Endodermal cell (in vitro differentiated cells): Measurements from ENCODE around the gene KLK14. TPM values are rescaled to one million over a fixed set of nuclear protein-coding genes. Genes with fewer than 3 reads are reported as not detected.

Experiments used
- DNase-seq: peaks from one replicate; pipeline ENCODE4 v3.0.0-alpha.2; 2017
- H3K27ac ChIP-seq: 2 replicates; pipeline ENCODE4 v1.5.1; 2013; ENCODE audit warnings: mild to moderate bottlenecking, low read depth, low read length, moderate library complexity
- H3K27me3 ChIP-seq: 2 replicates; pipeline ENCODE4 v1.6.1; 2013; ENCODE audit warnings: mild to moderate bottlenecking, low read length, moderate library complexity; ENCODE audit not compliant: insufficient read depth, control insufficient read depth, poor library complexity, severe bottlenecking
- H3K36me3 ChIP-seq: 2 replicates; pipeline ENCODE4 v1.7.0; 2013; ENCODE audit warnings: mild to moderate bottlenecking, low read length, moderate library complexity; ENCODE audit not compliant: control insufficient read depth, insufficient read depth
- H3K4me1 ChIP-seq: one replicate; pipeline ENCODE4 v1.7.0; 2013; ENCODE audit warnings: low read length; ENCODE audit not compliant: control insufficient read depth, insufficient read depth
- H3K4me3 ChIP-seq: 2 replicates; pipeline ENCODE4 v1.5.1; 2013; ENCODE audit warnings: mild to moderate bottlenecking, low read length, moderate library complexity
- H3K9ac ChIP-seq: 2 replicates; pipeline ENCODE4 v1.6.1; 2013; ENCODE audit warnings: mild to moderate bottlenecking, low read length, moderate library complexity; ENCODE audit not compliant: poor library complexity, severe bottlenecking; ENCODE audit errors: extremely low read depth
- H3K9me3 ChIP-seq: 2 replicates; pipeline ENCODE4 v1.6.1; 2013; ENCODE audit warnings: mild to moderate bottlenecking, low read length, moderate library complexity; ENCODE audit not compliant: control insufficient read depth
- H3K27ac Mint-ChIP-seq: 2 replicates; pipeline ENCODE4 v1.8.0; 2020; ENCODE audit warnings: mixed read lengths
- H3K27me3 Mint-ChIP-seq: 2 replicates; pipeline ENCODE4 v1.8.0; 2021; ENCODE audit warnings: mild to moderate bottlenecking, mixed read lengths; ENCODE audit not compliant: insufficient read depth
- H3K36me3 Mint-ChIP-seq: 2 replicates; pipeline ENCODE4 v1.8.0; 2020; ENCODE audit warnings: low read depth, mixed read lengths
- H3K4me1 Mint-ChIP-seq: 2 replicates; pipeline ENCODE4 v1.8.0; 2020; ENCODE audit warnings: mixed read lengths
- H3K4me3 Mint-ChIP-seq: 2 replicates; pipeline ENCODE4 v1.8.0; 2020; ENCODE audit warnings: mild to moderate bottlenecking, moderate library complexity, mixed read lengths
- H3K9me3 Mint-ChIP-seq: 2 replicates; pipeline ENCODE4 v1.8.0; 2020; ENCODE audit warnings: mild to moderate bottlenecking, mixed read lengths
- WGBS, 2 experiments: methylation state at CpG; one replicate each; pipeline versions ENCODE4 v1.1.5 to v1.1.7; 2013; ENCODE audit warnings: missing lambda C conversion rate in 2 of 2, mixed read lengths in 1 of 2; ENCODE audit not compliant: insufficient coverage in 1 of 2, insufficient read length in 1 of 2; 5-methylcytosine and 5-hydroxymethylcytosine counted together
- total RNA-seq, 2 donors: library from RNA; stranded (reverse); fragmentation: NEBNext Ultra II Directional in 1 of 2; extraction: Animal tissue kit (Norgen Biotek cat#: 25700) in 1 of 2; gene quantifications; 2 replicates in 1 of 2; 3 replicates in 1 of 2; pipeline ENCODE4 v1.2.1, GENCODE V29; 2021
- TF ChIP-seq, protein P1 (sequence below): fragments of 200-600 bp; sonication (generic); conservative IDR thresholded peaks from 2 replicates; pipeline ENCODE4 v1.5.0; 2021; ENCODE audit warnings: antibody characterized with exemption, mild to moderate bottlenecking

KLK14 gene
- total RNA-seq, 2 donors from 2014 or later = 0.55 to 0.71 TPM

DNA sequence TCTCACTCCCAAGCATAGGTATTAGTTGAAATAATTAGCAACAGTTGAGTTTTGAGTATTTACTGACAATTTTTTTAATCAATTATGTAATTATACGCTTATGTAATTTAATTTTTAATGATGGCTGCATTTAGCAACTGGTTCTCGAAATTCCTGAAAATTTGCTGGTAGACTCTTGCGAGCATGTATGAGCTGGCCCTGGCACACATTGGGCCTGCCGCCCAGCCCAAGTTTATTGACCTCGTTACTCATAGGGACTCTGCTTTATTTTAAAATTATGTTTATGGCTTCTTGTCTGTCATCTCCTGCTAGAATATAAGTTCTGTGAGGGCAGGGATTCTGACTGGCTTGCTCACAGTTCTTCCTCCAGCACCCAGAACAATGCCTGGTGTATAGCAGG is 6.7 kb downstream of the KLK14 start:
- Histone ChIP-seq H3K27ac (no peak overlapping the region), H3K9ac (no peak overlapping the region)
- H3K27me3 Mint-ChIP-seq = peaks cover 1% of the 10 kb centered on the region

DNA sequence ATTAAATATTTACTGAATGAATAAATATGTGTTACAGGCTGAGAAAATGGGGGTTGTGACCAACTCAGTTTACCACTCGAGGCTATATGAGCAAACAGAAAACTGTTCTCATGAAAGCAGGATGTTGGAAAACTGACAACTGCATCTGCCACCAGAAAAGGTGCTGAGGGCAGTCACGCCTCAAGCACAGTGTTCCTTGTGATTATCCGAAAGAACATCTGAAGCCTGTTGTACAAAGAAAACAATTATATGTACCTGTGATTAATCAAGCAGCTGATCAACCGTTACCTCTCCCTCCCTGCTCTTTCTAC is 11.6 kb downstream of the KLK14 start:
- no peak overlapping the region for H3K4me3 ChIP-seq
- no peak overlapping the region for H3K4me3 Mint-ChIP-seq

More for the DNA sequence above, 6.7 kb downstream of the KLK14 start:
- H3K9me3 Mint-ChIP-seq = peaks cover 11% of the 10 kb centered on the region
- WGBS, 2 experiments = 94 to 95% methylated on average over 2 to 5 of the region's 5 CpGs
- H3K4me1 Mint-ChIP-seq = no peaks in the 10 kb centered on the region
- H3K36me3 Mint-ChIP-seq = no peaks in the 10 kb centered on the region
- TF ChIP-seq, protein P1, sequence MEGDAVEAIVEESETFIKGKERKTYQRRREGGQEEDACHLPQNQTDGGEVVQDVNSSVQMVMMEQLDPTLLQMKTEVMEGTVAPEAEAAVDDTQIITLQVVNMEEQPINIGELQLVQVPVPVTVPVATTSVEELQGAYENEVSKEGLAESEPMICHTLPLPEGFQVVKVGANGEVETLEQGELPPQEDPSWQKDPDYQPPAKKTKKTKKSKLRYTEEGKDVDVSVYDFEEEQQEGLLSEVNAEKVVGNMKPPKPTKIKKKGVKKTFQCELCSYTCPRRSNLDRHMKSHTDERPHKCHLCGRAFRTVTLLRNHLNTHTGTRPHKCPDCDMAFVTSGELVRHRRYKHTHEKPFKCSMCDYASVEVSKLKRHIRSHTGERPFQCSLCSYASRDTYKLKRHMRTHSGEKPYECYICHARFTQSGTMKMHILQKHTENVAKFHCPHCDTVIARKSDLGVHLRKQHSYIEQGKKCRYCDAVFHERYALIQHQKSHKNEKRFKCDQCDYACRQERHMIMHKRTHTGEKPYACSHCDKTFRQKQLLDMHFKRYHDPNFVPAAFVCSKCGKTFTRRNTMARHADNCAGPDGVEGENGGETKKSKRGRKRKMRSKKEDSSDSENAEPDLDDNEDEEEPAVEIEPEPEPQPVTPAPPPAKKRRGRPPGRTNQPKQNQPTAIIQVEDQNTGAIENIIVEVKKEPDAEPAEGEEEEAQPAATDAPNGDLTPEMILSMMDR = no peak
- no peak for DNase-seq
- peaks cover 7% of the 10 kb centered on the region for H3K9me3 ChIP-seq
- no peaks in the 10 kb centered on the region for H3K27me3 ChIP-seq
- H3K4me1 ChIP-seq = no peaks in the 10 kb centered on the region
- H3K4me3 ChIP-seq = no peak overlapping the region
- H3K27ac Mint-ChIP-seq = no peak overlapping the region
- no peak overlapping the region for H3K4me3 Mint-ChIP-seq
- no peaks in the 10 kb centered on the region for H3K36me3 ChIP-seq

DNA sequence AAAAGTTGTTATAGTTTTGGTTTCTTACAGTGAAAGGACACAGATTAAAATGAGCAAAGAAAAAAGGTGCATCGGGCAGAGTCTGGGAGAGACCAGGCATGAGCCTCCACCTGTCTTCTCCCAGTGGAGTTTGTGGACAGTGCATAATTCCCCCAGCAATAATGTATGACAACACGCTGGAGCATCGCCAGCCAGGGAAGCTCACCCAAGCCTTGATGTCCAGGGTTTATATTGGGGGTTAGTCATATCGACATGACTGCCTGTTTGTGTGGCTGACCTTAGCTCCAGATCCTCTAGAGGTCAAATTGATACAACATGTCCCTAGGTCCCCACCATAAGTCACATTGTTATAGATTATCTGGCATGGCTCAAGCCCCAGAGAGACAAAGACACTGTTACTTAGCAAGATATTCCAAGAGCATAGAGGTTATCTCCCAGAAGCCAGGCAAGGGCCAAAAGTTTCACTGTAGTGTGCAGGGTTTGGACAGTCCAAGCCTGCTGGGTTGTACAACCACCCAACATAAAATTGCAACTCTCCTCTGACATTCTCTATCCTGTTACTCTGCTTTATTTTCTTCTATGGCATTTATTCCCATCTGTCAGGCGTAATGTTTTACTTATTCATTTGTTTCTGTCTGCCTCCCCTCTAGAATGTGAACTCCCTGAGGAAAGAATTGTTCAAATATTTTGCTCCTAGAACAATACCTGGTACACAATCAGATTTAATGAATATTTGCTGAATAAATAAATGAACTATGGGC is 12.2 kb downstream of the KLK14 start:
- no peak overlapping the region for H3K4me3 ChIP-seq
- no peaks in the 10 kb centered on the region for H3K36me3 ChIP-seq
- no peak overlapping the region for H3K4me3 Mint-ChIP-seq
- no peak overlapping the region for H3K27ac Mint-ChIP-seq
- no peaks in the 10 kb centered on the region for H3K4me1 ChIP-seq
- WGBS, 2 experiments = 89 to 91% methylated on average over 4 to 5 of the region's 5 CpGs
- peaks cover 10% of the 10 kb centered on the region for H3K27me3 ChIP-seq
- no peak for DNase-seq
- H3K27ac ChIP-seq = no peak overlapping the region
- H3K4me1 Mint-ChIP-seq = peaks cover 5% of the 10 kb centered on the region
- H3K36me3 Mint-ChIP-seq = no peaks in the 10 kb centered on the region
- H3K27me3 Mint-ChIP-seq = peaks cover 13% of the 10 kb centered on the region
- H3K9me3 ChIP-seq = peaks cover 7% of the 10 kb centered on the region
- H3K9me3 Mint-ChIP-seq = peaks cover 11% of the 10 kb centered on the region
- TF ChIP-seq, protein P1 = no peak
- no peak overlapping the region for H3K9ac ChIP-seq

More for the DNA sequence above, 11.6 kb downstream of the KLK14 start:
- no peak overlapping the region for H3K9ac ChIP-seq
- H3K4me1 ChIP-seq = no peaks in the 10 kb centered on the region
- H3K9me3 Mint-ChIP-seq = peaks cover 11% of the 10 kb centered on the region
- TF ChIP-seq, protein P1 = no peak
- DNase-seq = no peak
- 87 to 90% methylated on average over 2 to 4 of the region's 4 CpGs for WGBS, 2 experiments
- peaks cover 2% of the 10 kb centered on the region for H3K4me1 Mint-ChIP-seq
- no peak overlapping the region for H3K27ac ChIP-seq
- no peak overlapping the region for H3K27ac Mint-ChIP-seq
- H3K27me3 Mint-ChIP-seq = peaks cover 10% of the 10 kb centered on the region
- no peaks in the 10 kb centered on the region for H3K36me3 ChIP-seq
- H3K9me3 ChIP-seq = peaks cover 7% of the 10 kb centered on the region
- H3K36me3 Mint-ChIP-seq = no peaks in the 10 kb centered on the region
- peaks cover 5% of the 10 kb centered on the region for H3K27me3 ChIP-seq
